HG02973 (cell line): Measurements from ENCODE around the gene HGD.

Experiments used
- ATAC-seq: cut with Tn5 transposase; IDR thresholded peaks from one replicate; pipeline ENCODE4 v1.9.1; 2021; ENCODE audit warnings: moderate library complexity; ENCODE audit not compliant: unreplicated experiment

HGD gene

DNA sequence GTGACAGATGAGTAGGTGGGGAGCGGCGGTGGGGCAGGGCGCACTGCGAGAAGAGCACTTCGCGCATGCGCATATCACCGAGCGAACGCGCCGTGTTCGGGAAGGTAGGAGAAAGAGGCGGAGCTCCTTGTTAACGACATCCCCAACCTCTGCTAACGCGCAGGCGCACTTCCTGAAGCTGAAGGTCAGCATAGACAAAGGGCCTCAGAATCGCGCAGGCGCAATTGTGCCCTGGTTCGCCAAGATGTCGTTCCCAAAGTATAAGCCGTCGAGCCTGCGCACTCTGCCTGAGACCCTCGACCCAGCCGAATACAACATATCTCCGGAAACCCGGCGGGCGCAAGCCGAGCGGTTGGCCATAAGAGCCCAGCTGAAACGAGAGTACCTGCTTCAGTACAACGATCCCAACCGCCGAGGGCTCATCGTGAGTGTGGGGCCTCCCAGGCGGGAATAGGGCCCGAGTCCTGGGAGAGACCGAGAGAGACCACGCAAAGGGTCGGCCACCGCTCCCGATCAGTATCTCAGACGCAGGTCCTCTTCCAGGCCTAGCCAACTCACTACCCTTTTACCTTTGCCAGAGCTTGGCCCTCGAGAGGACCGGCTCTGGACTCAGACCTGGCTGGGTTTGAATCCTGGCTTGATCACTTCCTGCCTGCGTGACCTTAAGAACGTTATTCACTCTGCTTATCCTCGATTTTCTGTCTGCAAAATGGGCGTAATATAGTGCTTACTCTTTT, 85.8 kb downstream of the HGD start, which contains the start of gene NDUFB4:
Gene NDUFB4 (plus strand): TSS at position 221 of the 737 bp plus-strand sequence. CDS start 24 bp downstream, at position 245.
- peak; percentile 92 for ATAC-seq

DNA sequence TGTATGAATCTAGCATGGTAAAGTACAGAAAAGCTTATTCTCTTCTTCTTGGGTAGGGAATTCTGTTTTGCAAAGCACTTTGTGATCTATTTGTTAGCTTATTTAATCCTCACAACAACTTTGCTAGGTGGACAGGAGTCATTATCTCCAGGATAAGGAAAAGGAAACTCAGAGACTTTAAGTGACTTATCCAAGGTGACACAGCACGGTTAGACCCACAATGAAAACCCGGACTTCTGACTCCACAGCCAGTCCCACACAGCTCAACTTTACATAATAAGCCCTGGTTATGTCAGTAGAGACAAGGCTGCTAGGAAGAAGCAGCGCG, 86.3 kb downstream of the HGD start:
- ATAC-seq, result no peak

DNA sequence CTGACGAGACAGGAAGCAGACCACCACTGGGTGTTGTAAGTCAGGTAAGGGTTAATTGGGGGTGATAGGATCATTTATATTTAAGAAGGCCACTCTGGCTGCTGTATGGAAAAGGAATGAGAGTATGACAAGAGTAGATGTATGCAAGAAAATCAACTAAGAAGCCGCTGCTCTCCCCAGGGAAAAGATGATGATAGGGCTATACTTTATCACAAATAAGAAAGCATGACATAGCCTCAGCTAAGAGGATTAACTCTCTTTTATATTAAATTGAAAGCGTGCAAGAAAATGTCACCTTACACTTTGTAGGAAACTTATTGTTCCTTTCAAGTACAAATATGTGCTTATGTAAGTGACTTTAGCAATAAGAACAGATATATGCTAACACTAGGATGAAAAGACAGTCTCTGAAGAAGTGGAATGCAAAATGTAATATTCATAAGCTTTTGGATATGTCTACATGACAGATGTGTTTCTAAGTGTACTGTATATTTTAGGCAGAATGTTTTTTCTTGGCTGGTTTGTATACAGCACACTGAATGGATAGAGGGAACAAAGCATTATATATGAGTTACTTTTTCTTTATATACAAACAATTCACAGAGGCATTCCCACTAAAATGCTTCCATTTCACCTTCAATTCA, 94.6 kb downstream of the HGD start:
- ATAC-seq, result no peak
